ENCODE measurements around the gene NADSYN1.

Gene NADSYN1

DNA sequence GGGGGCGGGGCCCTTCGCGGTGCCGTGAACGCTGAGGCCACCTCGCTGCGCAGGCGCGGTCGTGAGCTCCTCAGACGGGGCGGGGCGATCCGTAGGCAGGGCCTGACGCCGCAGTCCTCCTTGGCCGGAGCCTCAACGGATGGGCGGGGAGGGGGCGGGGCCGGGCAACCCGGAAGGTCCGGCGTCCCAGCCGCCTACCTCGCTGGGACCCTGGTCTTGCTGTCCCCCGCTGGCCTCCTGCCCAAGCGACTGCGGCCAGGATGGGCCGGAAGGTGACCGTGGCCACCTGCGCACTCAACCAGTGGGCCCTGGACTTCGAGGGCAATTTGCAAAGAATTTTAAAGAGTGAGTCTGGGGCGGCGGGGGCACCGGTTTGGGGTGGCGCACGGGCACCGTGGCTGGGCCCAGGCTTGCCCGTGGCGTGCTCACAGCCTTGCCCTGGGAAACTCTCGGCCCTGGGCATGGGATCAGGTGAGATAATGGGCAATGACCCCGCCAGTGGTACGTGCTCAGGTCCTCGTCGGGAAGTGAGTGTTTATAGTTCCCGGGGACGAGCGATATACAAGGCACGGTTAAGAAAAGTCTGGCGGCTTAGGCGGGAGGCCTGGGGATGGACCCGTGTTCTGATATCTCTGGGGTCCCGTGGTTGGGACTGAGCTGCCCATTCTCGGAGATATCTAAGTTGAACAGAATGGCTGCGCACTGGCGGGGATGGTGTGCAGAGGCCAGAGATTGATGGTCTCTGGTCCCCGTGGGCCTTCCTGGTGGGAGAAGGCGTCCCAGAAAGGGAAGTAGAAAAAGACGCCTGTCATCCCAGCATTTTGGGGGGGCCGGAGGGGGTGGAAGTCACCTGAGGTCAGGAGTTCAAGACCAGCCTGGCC, at the start of gene NADSYN1:
TSS of gene NADSYN1 (plus strand) at position 167 of the 881 bp plus-strand sequence. CDS start at position 261, 94 bp downstream.
- TF ChIP-seq, protein P1, sequence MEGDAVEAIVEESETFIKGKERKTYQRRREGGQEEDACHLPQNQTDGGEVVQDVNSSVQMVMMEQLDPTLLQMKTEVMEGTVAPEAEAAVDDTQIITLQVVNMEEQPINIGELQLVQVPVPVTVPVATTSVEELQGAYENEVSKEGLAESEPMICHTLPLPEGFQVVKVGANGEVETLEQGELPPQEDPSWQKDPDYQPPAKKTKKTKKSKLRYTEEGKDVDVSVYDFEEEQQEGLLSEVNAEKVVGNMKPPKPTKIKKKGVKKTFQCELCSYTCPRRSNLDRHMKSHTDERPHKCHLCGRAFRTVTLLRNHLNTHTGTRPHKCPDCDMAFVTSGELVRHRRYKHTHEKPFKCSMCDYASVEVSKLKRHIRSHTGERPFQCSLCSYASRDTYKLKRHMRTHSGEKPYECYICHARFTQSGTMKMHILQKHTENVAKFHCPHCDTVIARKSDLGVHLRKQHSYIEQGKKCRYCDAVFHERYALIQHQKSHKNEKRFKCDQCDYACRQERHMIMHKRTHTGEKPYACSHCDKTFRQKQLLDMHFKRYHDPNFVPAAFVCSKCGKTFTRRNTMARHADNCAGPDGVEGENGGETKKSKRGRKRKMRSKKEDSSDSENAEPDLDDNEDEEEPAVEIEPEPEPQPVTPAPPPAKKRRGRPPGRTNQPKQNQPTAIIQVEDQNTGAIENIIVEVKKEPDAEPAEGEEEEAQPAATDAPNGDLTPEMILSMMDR (IDR thresholded peaks at IDR 0.05; ENCODE audit: borderline replicate concordance, control extremely low read depth, extremely low read depth, insufficient read depth, missing control alignments), result no peak
- DNase-seq (ENCODE audit: low spot score), result peak; percentile 99
- in situ Hi-C loops (cut with MboI; ENCODE audit: low sequenced_read_pairs, unreplicated experiment), result no loop called here

GRCh38 chr11:71404209-71404608, 48.8 kb upstream of the NADSYN1 start:
- TF ChIP-seq, protein P1 (IDR thresholded peaks at IDR 0.05; ENCODE audit: borderline replicate concordance, control extremely low read depth, extremely low read depth, insufficient read depth, missing control alignments), result no peak
- in situ Hi-C loops (cut with MboI; ENCODE audit: low sequenced_read_pairs, unreplicated experiment), result loop anchor here (25.0 kb wide), 1 partner anchor 942 kb away; no protein-coding TSS in a partner anchor
- DNase-seq (ENCODE audit: low spot score), result no peak

- in situ Hi-C loops (cut with MboI; ENCODE audit: low sequenced_read_pairs, unreplicated experiment), result loop anchor here (25.0 kb wide), 1 partner anchor 944 kb away; no protein-coding TSS in a partner anchor
- no peak for DNase-seq (ENCODE audit: low spot score)
- TF ChIP-seq, protein P1 (IDR thresholded peaks at IDR 0.05; ENCODE audit: borderline replicate concordance, control extremely low read depth, extremely low read depth, insufficient read depth, missing control alignments), result no peak
Observed at GRCh38 chr11:71406681-71407080, 46.3 kb upstream of the NADSYN1 start.

GRCh38 chr11:71407356-71407755, 45.6 kb upstream of the NADSYN1 start:
- in situ Hi-C loops (cut with MboI; ENCODE audit: low sequenced_read_pairs, unreplicated experiment), result loop anchor here (25.0 kb wide), 1 partner anchor 945 kb away; no protein-coding TSS in a partner anchor
- TF ChIP-seq, protein P1 (IDR thresholded peaks at IDR 0.05; ENCODE audit: borderline replicate concordance, control extremely low read depth, extremely low read depth, insufficient read depth, missing control alignments), result no peak
- no peak for DNase-seq (ENCODE audit: low spot score)

GRCh38 chr11:71408826-71409225, 44.2 kb upstream of the NADSYN1 start:
- no peak for DNase-seq (ENCODE audit: low spot score)
- TF ChIP-seq, protein P1 (IDR thresholded peaks at IDR 0.05; ENCODE audit: borderline replicate concordance, control extremely low read depth, extremely low read depth, insufficient read depth, missing control alignments), result no peak
- in situ Hi-C loops (cut with MboI; ENCODE audit: low sequenced_read_pairs, unreplicated experiment), result loop anchor here (25.0 kb wide), 1 partner anchor 947 kb away; no protein-coding TSS in a partner anchor

- TF ChIP-seq, protein P1 (IDR thresholded peaks at IDR 0.05; ENCODE audit: borderline replicate concordance, control extremely low read depth, extremely low read depth, insufficient read depth, missing control alignments), result no peak
- in situ Hi-C loops (cut with MboI; ENCODE audit: low sequenced_read_pairs, unreplicated experiment), result loop anchor here (25.0 kb wide), 1 partner anchor 948 kb away; no protein-coding TSS in a partner anchor
- no peak for DNase-seq (ENCODE audit: low spot score)
Observed at GRCh38 chr11:71410363-71410966, 42.5 kb upstream of the NADSYN1 start.
